CD4-positive, alpha-beta T cell treated with Interleukin-17A for 1 hour (primary cell): Measurements from ENCODE around the gene SOCS1.

Experiments used
- DNase-seq: peaks from one replicate; pipeline ENCODE4 v3.0.0-alpha.2; 2020

Gene SOCS1

DNA sequence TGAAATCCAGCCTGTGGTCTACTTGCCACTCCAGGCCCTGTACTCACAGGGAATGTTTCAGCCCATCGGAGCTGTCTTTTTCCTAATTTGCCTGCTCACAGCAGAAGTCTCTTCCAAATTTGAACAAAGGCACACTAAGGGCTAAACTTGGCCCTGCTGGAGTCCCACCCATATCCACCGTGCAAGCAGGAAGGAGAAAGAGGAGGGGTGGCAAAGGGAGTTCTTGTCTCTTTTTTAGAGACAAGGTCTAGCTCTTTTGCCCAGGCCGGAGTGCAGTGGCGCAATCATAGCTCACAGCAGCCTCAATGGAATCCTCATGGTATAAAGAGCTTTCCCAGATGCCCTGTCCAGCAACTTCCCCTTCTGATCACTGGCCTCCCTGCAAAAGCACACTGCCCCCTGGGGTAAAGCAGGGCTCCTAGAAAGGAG is 27.8 kb upstream of the SOCS1 start:
- no peak for DNase-seq

DNA sequence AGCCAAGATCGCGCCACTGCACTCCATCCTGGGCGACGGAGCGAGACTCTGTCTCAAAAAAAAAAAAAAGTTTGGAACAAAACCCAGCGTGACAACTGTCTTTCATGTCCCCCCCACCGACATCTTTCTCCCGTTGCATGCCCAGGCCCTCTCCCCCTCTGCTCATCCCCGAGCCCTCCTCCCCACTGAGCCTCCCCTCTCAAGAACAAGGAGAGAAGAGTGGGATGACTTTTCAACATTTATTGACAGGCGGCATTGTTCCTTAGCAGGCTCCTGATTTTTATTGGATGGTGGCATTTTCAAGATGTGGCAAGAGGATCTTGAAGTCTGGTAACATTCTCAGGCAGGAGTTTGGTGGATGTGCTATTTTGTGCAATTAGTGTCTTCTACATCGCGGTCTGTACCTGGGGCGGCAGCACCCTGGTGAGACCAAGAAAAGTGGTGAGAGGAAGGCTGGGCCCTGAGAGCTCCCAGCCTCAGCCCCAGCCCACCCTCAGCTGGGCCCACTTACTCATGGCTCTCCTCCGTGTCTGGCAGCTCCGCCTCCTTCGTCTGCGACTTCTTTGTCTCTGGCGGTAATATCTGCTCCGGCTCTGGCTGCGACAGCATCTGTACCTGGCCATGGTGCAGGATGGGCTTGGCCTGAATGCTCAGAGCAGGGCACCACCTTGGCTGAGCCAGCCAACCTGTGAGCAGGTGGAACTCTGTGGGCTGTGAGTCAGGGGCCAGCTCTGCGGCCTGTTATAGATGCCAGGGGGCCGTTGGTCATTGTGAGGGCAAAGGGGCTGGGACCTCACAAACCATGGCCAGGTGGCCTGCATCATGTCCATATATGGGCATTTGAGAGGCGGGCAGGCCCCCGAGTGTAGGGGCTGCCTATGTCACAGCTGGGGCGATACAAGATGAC is 24.9 kb upstream of the SOCS1 start, which contains the start of gene PRM1:
Gene PRM1 (minus strand): TSS at position 715 of the 907 bp plus-strand sequence. CDS start 92 bp downstream, at position 623.
- no peak for DNase-seq

DNA sequence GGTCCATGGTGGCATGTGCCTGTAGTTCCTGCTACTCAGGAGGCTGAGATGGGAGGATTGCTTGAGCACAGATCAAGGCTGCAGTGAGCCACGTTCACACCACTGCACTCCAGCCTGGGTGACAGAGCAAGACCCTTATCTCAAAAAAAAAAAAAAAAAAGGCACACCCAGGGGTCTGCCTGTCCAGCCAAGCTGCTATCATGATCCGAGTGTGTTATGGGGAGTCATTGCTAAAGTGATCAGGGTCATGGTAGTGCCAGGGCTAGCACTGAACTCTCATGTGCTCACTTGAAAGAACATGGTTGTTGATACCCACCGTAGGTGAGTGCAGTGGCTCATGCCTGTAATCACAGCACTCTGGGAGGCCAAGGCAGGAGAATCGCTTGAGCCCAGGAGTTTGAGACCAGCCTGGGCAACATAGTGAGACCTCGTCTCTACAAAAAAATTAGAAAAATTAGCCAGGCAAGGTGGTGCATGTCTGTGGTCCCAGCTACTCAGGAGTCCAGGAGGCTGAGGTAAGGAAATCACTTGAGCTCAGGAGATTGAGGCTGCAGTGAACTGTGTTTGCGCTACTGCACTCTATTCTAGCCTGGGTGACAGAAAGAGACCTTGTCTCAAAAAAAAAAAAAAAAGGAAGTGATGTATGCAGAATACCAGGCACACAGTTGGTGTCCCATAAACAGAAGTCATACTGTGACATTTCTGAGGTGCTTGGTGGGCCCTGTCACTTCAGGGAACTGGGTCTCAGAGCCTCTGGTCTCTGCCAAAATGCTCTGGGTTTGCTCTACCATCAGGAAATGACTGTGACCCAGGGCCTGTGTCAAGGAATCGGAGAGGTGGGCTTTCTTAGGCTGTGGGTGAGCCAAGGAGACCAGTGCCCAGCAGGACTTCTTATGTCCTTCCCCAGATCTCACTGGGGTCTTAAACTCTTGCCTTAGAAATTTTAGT is 23.0 kb upstream of the SOCS1 start:
- no peak for DNase-seq

DNA sequence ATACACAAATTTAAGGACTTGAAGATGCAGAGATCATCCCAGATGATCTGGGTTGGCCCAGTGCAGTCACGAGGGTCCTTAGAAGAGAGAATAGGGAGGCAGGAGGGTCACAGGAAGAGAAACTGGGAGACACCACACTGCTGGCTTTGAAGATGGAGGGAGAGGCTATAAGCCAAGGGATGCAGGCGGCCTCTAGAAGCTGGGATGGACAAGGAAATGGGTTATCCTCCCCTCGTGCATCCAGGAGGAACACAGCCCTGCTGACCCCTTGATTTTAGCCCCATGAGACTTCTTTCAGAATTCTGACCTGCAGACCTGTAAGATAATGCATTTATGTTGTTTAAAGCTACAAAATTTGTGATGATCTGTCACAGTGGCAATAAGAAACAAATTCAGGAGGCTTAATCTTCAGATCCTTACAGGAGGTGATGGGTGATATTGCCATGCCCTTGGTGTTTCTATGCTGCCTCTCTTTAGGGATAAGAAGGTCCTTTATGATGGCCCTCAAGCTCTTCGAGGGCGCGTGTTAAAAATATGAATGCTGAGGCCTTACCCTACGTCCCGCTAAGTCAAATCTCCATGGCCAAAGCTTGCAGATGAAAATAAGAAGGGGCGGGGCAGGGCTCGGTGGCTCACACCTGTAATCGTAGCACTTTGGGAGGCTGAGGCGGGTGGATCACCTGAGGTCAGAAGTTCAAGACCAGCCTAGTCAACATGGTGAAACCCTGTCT is 21.8 kb upstream of the SOCS1 start:
- DNase-seq: no peak

DNA sequence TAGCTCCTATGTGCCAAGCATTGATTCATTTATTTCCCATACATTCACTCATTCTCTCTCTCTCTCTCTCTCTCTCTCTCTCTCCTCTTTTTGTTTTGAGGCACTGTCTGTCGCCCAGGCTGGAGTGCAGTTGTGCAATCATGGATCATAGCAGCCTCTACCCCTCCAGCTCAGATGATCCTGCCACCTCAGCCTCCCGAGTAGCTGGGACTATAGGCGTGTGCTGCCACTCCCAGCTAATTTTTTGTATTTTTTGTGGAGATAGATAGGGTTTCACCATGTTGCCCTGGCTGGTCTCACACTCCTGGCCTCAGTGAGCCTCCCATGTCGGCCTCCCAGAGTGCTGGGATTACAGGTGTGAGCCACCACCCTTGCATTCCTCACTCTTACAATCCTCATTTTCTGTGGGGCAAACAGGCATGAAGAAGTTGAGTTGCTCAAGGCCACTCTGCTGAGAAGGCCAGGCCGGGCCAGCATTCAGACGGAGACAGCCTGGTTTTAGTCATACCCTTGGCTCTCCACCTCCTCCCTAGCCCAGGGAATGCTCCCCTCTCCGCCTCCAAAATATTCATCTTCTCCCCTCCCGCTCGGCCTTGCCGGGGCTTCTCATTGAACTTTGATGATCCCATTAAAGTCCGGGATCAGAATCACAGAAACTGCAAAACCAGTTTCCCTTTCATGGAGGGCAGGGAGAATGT is 21.0 kb upstream of the SOCS1 start:
- DNase-seq: no peak

DNA sequence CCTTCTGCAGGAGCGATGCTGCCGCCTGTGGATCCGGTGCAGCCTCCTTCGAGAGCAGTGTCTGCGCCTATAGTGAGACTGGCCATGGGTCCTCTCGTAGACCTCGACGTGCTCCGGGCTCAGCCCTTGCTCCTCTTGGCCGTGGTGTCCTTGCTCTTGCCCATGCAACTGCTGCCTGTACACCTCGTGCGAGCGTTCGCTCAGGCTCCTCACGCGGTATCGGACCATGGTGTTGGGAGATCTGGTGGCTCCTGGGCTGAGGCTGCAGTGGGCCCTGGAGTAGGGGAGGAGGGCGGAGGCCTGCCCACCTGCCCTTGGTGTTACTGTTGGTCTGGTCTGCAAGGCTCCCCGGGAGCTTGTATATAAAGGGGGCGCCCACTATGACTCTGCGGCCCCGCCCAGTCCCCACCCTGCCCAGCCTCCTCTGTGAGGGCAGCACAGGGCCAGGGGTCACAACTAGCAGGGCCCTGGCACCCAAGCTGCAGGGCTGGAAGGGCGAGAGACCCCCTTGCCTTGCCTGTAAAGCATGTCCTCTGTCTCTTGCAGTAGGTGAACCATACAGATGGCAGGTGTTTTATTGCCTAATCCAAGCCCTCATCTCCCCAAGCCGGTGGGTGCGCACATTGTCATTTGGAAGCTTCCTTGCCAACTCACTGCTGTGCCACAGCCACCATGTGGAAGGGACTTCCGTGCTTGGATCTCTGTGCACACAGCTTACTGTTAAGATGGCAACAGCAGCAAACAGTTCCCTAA is 20.3 kb upstream of the SOCS1 start, which contains the start of gene PRM2:
Gene PRM2 (minus strand): TSS at position 338 of the 753 bp plus-strand sequence. CDS start 110 bp downstream, at position 228.
- no peak for DNase-seq

DNA sequence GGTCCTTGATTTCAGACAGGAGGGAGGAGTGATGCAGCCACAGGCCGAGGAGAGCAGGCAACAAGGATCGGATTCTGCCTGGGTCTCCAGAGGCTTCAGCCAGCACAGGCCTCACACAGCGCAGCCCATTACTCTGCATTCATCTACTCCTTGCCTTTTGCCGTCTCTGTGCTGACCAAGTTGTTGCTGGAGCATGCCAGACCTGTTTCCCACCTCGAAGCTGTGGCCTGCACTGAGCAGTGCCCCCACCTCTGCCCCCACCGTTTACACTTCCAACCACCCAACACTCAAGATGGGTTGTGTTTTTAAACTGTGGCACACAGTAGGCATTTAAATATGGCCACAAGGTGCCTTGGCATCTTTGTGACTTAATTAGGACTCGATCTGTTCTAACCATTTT is 19.0 kb upstream of the SOCS1 start:
- no peak for DNase-seq

DNA sequence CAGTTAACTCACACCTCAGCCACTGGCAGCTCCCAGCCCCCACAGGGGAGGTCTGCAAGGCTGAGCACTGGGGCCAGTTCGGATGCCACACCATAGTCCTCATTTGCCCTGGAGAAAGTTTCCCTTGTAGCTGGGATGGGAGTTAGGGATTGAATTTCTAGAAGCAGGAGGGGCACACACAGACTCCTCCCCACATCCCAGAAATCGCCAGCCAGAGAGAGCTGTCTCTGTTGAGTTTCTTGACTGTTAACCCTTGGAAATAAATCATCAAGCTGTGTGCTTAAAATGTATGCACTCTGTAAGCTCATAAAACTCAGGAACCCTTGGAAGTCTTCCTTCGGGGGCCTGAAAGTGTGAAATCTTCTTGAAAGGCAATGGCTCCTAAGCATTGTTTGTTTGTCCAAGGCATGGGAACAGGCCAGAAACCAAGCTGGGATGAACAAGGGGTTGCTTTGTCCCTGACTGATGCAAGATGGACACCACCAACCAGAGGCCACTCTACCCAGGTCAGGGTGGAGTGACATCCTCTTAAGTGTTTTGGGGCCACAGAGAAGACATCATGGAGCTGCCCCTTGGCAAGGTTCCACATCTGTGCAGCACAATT is 17.8 kb upstream of the SOCS1 start:
- DNase-seq: no peak

DNA sequence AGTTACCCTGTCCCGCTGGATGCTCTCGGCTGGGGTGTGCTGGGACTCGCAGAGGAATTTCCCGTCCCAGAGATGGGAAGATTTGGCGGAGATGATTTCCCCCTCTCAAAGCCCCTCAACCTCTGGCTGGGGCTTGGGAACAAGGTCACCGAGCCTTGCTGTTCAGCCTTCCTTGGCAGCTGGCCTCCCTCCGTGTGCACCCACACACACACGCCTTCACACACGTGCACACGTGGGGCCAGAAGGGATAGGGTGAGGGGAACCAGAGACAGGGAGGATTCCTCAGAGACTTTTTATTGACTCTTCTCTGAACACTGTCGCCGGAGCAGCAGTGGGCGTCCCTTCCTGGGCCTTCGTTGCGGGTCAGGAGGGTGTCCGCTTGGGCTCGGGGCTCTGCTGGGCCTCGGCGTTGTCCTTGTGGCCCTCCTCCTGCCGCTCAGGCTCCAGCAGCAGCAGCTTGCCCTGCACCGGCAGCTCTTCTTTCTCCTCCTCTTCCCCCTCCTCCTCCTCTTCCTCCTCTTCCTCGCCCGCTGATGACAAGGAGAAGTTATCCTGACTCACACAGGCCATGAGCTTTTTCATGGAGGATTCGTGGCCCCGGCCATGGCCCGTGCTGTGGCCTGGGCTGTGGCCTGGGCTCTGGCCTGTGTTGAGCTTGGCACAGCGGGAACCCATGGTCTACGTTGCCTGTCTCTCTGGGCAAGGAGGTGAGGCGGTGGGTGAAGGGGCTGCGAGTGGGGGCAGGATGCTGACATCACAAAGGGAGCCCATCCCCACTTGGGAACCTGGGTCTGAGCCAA is 17.1 kb upstream of the SOCS1 start, which contains the start of gene PRM3:
Gene PRM3 (minus strand): TSS at position 709 of the 800 bp plus-strand sequence. CDS start 34 bp downstream, at position 675.
- DNase-seq: no peak

DNA sequence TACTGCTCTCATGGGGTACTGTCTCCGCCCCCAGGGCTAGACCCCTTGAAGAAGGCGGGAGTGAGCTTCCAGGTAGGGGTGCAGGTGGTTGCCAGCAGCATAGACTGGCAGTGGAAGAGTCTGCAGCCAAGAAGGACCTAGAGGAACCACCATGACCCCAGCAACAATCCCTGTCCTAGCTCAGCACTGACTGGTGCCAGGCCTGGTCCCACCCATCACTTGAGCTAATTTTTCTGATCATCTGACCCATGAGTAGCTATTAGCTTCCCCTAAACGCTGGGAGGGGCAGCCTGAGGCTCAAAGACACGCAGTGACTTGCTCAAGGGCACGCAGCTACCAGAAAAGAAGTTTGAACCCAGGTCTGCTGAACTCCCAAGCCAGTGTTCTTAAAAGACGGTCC is 16.5 kb upstream of the SOCS1 start:
- no peak for DNase-seq

DNA sequence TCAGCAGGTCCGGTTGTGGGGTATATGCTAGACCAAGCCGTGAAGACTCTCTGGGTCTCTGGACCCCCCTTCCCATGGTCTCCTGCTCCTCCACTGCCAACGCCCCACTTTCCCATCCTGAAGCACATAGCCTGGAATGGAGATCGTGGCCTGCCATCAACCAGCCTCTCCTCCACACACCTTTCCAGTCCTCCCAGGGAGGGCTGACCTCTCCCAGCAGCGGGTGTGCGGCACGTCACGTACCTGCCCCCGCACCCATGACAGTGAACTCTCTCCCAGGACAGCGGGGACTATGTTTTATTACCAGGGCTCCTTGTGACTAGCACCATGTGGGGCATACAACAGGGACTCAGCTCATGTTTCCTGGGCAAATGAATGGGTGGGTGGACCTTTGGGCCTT is 15.6 kb upstream of the SOCS1 start:
- DNase-seq: no peak

DNA sequence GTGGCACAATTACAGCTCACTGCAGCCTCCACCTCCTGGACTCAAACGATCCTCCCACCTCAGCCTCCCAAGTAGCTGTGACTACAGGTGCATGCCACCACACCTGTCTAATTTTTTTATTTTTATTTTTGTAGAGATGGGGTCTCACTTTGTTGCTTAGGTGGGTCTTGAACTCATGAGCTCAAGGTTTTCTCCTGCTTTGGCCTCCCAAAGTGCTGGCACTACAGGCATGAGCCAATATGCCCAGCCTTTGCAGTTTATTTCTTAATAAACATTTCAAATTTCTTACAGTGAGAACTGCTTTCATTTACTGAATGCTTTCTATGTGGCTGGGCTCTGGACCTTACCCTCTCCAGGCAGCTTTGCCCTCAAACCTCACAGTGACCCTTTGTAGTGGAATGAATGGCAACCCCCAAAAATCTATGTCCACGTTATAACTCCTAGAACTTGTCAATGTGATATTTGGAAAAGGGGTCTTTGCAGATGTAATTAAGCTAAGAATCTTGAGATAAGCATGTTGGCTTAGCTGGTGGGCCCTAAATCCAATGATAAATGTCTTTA is 14.7 kb upstream of the SOCS1 start:
- no peak for DNase-seq

DNA sequence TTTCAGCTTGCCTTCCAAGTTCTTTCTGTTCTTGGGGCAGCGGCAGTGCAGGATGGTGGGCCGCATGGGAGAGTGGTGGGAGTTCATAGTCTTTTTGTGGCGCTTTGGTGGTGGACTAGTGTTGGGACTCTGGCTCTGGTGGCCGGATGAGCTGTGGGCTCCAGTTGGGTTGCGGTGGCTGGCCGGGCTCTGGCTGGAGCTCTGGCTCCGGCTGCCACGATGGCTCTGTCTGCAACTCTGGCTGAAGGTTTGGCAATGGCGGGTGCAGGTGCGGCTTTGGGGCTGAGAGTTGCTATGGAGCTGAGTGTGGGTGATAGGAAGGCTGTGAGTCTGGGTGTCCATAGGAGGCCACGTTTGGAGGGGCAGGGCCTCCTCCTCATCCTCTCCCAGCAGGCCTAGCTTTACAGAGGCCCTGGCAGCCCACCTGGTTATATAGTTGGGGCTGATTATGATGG is 12.9 kb upstream of the SOCS1 start, which contains the start of gene TNP2:
Gene TNP2 (minus strand): TSS at position 405 of the 455 bp plus-strand sequence. CDS start 63 bp downstream, at position 342.
- no peak for DNase-seq

DNA sequence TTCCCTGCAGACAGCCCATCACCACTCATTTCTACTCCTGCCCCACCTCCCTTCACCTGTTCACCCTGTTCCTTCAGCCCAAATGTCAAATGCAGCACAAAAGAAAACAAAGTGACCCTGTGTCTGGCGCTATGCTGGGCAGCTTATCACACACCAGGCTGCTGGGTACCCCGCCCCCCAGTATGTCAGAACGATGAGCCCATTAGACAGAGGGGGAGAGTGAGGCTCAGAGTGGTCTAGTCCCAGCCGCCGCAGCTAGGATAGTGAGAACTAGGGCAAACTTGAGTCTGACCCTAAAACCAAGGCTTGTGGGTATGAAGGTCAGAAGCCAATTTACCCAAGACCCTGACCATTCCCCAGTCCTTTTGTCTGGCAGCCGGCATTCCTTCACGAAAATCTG is 9.1 kb upstream of the SOCS1 start:
- DNase-seq: no peak

DNA sequence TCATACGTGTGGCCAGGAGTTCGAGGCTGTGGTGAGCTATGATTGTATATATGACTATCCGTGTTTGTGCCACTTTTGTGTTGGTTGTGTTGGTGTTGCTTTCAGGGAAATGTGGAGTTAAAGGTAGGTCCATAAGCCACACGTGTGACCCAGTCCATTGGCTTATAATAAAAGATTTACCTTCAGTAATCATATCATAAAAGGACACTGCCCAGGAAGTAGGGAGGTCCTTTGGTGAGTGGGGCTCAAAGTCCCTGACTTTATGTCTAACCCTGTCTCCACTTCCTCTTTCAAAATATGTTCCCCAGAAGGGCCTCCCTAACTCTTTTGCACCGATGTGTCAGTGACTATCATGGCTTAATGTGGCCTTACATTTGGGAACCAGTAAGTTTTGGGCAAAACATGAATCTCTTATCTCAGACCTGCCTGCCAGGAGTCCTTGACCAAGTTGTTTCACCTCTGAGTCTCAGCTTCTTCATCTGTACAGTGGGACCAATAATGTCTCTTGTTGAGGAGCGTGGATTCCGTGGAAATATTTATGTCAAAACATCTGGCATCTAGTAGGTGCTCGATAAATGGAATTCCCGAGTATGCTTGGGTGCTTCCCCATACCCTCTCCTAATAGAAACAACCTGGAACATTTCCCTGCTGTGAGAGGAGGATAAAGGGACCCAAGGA is 8.3 kb upstream of the SOCS1 start:
- DNase-seq: no peak

DNA sequence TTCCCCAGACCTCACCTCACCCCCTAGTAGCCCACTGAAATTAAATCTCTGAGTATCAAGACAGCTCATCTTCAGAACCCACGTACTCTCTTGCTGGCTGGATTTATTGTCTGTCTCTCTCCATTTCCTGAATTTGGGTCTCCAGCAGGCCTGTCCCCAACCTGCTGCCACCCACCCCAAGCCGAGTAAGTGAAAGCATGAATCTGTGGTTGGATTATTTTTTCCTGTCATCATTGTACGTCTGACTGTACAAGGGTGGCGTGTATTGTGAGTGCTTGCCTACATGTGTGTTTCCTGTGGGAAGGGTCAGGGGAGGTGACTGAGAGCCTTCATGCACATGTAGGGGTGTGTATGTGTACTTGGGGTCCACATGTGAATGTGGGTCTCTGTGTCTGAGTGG is 7.7 kb upstream of the SOCS1 start:
- DNase-seq: peak; percentile 49

DNA sequence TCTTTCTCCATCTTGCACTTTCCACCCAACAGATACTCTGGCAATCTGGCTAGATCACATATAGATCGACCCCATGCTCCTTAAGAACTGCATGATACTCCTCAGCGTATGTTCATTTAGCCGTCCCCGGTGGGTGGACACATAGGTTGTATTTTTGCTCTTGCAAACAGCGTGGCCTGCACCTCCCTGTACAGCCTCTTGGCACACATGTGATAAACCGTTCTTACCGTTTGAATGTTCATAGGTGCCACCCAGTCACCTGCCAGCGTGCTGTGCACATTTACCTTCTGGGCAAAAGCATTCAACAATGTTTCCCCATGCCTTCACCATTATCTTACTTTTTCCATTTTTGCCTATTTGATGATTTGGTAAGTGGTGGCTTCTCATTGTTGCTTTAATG is 6.9 kb upstream of the SOCS1 start:
- DNase-seq: no peak

DNA sequence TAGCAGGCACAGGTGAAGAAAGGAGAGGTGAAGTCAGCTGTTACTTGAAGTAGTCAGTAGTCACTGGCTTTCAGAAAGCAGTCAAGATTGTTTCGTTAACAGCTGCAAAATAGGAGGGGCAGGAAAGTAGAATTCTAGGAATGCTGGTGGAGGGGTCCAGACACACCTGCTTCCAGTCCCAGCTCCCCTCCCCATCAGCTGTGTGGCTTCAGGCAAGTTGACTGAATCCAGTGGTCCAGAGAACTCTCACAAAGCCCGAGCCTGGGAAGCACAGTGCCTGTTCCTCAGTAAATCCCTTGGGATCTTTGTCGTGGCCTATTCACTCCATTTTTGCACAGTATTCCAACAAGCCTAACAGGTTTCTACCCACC is 4.6 kb upstream of the SOCS1 start:
- no peak for DNase-seq
